K562 (cell line): Measurements from ENCODE around the gene IDI2. TPM values are rescaled to one million over a fixed set of nuclear protein-coding genes. Genes with fewer than 3 reads are reported as not detected.

ENCODE experiments used
- ATAC-seq: fragments of 200-7000 bp; cut with Tn5 transposase; 3 replicates; pipeline ENCODE4 v1.9.1; 2020; ENCODE audit warnings: moderate library complexity
- BruUV-seq: library from RNA; stranded (reverse); fragments of 400-500 nt; replicated peaks from 2 replicates; lab custom pipeline; 2021; lab: Mats Ljungman, UMichigan
- CTCF ChIA-PET: fragments of 300-600 bp; formaldehyde crosslinking; extraction: SDS; loops from one replicate; lab custom pipeline; 2021; ENCODE audit warnings: low intra/inter-chr PET ratio; lab: Yijun Ruan, JAX
- POLR2A ChIA-PET: fragments of 300-600, 350-650 bp; sonication (Branson Sonifier 250); formaldehyde crosslinking; extraction: SDS; loops from one replicate; lab custom pipeline; 2021; ENCODE audit warnings: antibody characterized with exemption, inconsistent platforms; lab: Yijun Ruan, JAX
- DNase-seq, 4 experiments: peaks; one replicate each; pipeline versions ENCODE4 v3.0.0 to v3.0.0-alpha.2; 2011 to 2018; ENCODE audit warnings: low spot score in 3 of 4, mixed read lengths in 3 of 4; ENCODE audit errors: extremely low read depth in 1 of 4
- FAIRE-seq: peaks from 2 replicates; lab custom pipeline; 2011; peaks lifted over from hg19 to GRCh38; lab: Jason Lieb, UNC
- H2AFZ ChIP-seq: 2 replicates; pipeline ENCODE4 v1.6.0; 2011; ENCODE audit warnings: low read depth, low read length, control low read depth, inconsistent platforms
- H3K27ac ChIP-seq: fragments of 200-600 bp; 3 replicates; pipeline ENCODE4 v1.8.0; 2011; ENCODE audit warnings: low read depth, mild to moderate bottlenecking, control low read depth, inconsistent platforms, low read length, moderate library complexity, mixed read lengths; ENCODE audit errors: extremely low read depth
- H3K27me3 ChIP-seq, 2 experiments: fragments of 300-600 bp in 1 of 2; 2 replicates in 1 of 2; 3 replicates in 1 of 2; pipeline versions ENCODE4 v1.6.0 to v1.8.0; 2011; ENCODE audit warnings: inconsistent platforms in 2 of 2, low read length in 2 of 2, mild to moderate bottlenecking in 1 of 2, mixed read lengths in 1 of 2, moderate library complexity in 1 of 2; ENCODE audit not compliant: control insufficient read depth in 2 of 2, insufficient read depth in 2 of 2
- H3K36me3 ChIP-seq: fragments of 300-600 bp; 3 replicates; pipeline ENCODE4 v1.8.0; 2011; ENCODE audit warnings: mild to moderate bottlenecking, low read length, inconsistent platforms; ENCODE audit not compliant: control insufficient read depth, insufficient read depth
- H3K4me1 ChIP-seq, 2 experiments: fragments of 200-600 bp in 1 of 2; replicated peaks in 1 of 2; 2 replicates in 1 of 2; 3 replicates in 1 of 2; pipeline versions ENCODE4 v1.5.1 to v1.8.0; 2011; ENCODE audit warnings: inconsistent platforms in 2 of 2, low read length in 2 of 2, mild to moderate bottlenecking in 1 of 2, mixed read lengths in 1 of 2, moderate library complexity in 1 of 2; ENCODE audit not compliant: control insufficient read depth in 2 of 2, insufficient read depth in 2 of 2
- H3K4me2 ChIP-seq: 2 replicates; pipeline ENCODE4 v1.6.1; 2011; ENCODE audit warnings: low read length, control low read depth, inconsistent platforms, mixed read lengths; ENCODE audit not compliant: insufficient read depth
- H3K4me3 ChIP-seq: fragments of 200-600 bp; sonication (generic), shearing (Covaris generic); 2 replicates; pipeline ENCODE4 v1.5.1; 2016; ENCODE audit warnings: control low read depth, inconsistent platforms
- H3K79me2 ChIP-seq: fragments of 200-600 bp; 3 replicates; pipeline ENCODE4 v1.8.0; 2011; ENCODE audit warnings: low read length, inconsistent platforms; ENCODE audit not compliant: control insufficient read depth, insufficient read depth
- H3K9ac ChIP-seq, 2 experiments: 2 replicates each; pipeline versions ENCODE4 v1.6.0 to v1.6.1; 2011; ENCODE audit warnings: low read depth in 2 of 2, low read length in 2 of 2, control low read depth in 1 of 2, inconsistent platforms in 1 of 2, mild to moderate bottlenecking in 1 of 2, mixed read lengths in 1 of 2; ENCODE audit not compliant: insufficient read depth in 1 of 2
- H3K9me1 ChIP-seq: one replicate; pipeline ENCODE4 v1.6.0; 2011; ENCODE audit warnings: inconsistent platforms, mild to moderate bottlenecking, low read length, moderate library complexity; ENCODE audit not compliant: control insufficient read depth, insufficient read depth
- H3K9me3 ChIP-seq: replicated peaks from 2 replicates; pipeline ENCODE4 v1.5.1; 2011; ENCODE audit warnings: low read depth, low read length, inconsistent platforms; ENCODE audit not compliant: control insufficient read depth, insufficient read depth
- H4K20me1 ChIP-seq: replicated peaks from 2 replicates; pipeline ENCODE4 v1.6.1; 2011; ENCODE audit warnings: low read length, inconsistent platforms, mixed read lengths; ENCODE audit not compliant: control insufficient read depth, insufficient read depth
- ARID1B ChIP-seq: fragments of 450-650 bp; IDR thresholded peaks from 2 replicates; pipeline ENCODE4 v1.6.1; 2016; ENCODE audit warnings: antibody characterized with exemption, mild to moderate bottlenecking, inconsistent platforms
- ARNT ChIP-seq, 2 experiments: fragments of 450-650 bp; IDR thresholded peaks; 2 replicates each; pipeline ENCODE4 v1.6.1; 2016; ENCODE audit warnings: mild to moderate bottlenecking in 1 of 2
- BRD4 ChIP-seq: fragments of 200-600 bp; sonication (generic); IDR thresholded peaks from 2 replicates; pipeline ENCODE4 v1.6.1; 2017; ENCODE audit warnings: inconsistent platforms
- CAMTA2 ChIP-seq: fragments of 250-450 bp; sonication (Bioruptor Pico); conservative IDR thresholded peaks from 2 replicates; pipeline ENCODE4 v1.5.1; 2022
- CBX3 ChIP-seq, 2 experiments: IDR thresholded peaks; 1 replicate in 1 of 2; 2 replicates in 1 of 2; pipeline ENCODE4 v1.6.1; 2012; ENCODE audit warnings: inconsistent platforms in 2 of 2, low read length in 2 of 2, borderline replicate concordance in 1 of 2, control low read depth in 1 of 2
- CEBPZ ChIP-seq: fragments of 150-350 bp; IDR thresholded peaks from 2 replicates; pipeline ENCODE4 v1.6.1; 2014; ENCODE audit warnings: low read depth, mild to moderate bottlenecking, low read length, borderline replicate concordance
- ELF4 ChIP-seq: fragments of 450-650 bp; formaldehyde crosslinking; IDR thresholded peaks from 2 replicates; pipeline ENCODE4 v1.4.0; 2022; ENCODE audit warnings: missing genetic modification characterization
- ESRRA ChIP-seq: fragments of 450-650 bp; IDR thresholded peaks from 2 replicates; pipeline ENCODE4 v1.6.1; 2014; ENCODE audit warnings: low read depth, mild to moderate bottlenecking, moderate library complexity, borderline replicate concordance
- MITF ChIP-seq: IDR thresholded peaks from 2 replicates; pipeline ENCODE4 v1.6.1; 2014; ENCODE audit warnings: antibody characterized with exemption
- MTA3 ChIP-seq: fragments of 450-650 bp; formaldehyde crosslinking; IDR thresholded peaks from 2 replicates; pipeline ENCODE4 v1.6.1; 2017; ENCODE audit warnings: mild to moderate bottlenecking, borderline replicate concordance
- NCOA6 ChIP-seq: fragments of 450-650 bp; IDR thresholded peaks from 2 replicates; pipeline ENCODE4 v1.6.1; 2017; ENCODE audit warnings: mild to moderate bottlenecking
- NRF1 ChIP-seq, 2 experiments: fragments of 450-650 bp; IDR thresholded peaks in 1 of 2; conservative IDR thresholded peaks in 1 of 2; 2 replicates each; pipeline ENCODE4 v1.6.1; 2014; ENCODE audit warnings: mild to moderate bottlenecking in 2 of 2
- SMAD2 ChIP-seq: fragments of 150-350 bp; IDR thresholded peaks from 2 replicates; pipeline ENCODE4 v1.6.1; 2014; ENCODE audit warnings: low read depth, mild to moderate bottlenecking, low read length
- SMAD3 ChIP-seq: fragments of 450-650 bp; formaldehyde crosslinking; conservative IDR thresholded peaks from 2 replicates; pipeline ENCODE4 v1.4.0; 2020; ENCODE audit warnings: mild to moderate bottlenecking
- SMARCE1 ChIP-seq: fragments of 450-650 bp; IDR thresholded peaks from 2 replicates; pipeline ENCODE4 v1.7.1; 2016; ENCODE audit warnings: mild to moderate bottlenecking
- TRIM24 ChIP-seq, 2 experiments: fragments of 450-650 bp; IDR thresholded peaks; 2 replicates each; pipeline ENCODE4 v1.6.1; 2016
- TRIM28 ChIP-seq: fragments of 450-650 bp; IDR thresholded peaks from 2 replicates; pipeline ENCODE4 v1.6.1; 2017
- YY1 ChIP-seq, 3 experiments: IDR thresholded peaks; 2 replicates each; pipeline ENCODE4 v1.6.1; 2011; ENCODE audit warnings: low read length in 2 of 3, mild to moderate bottlenecking in 2 of 3, moderate library complexity in 2 of 3, borderline replicate concordance in 1 of 3, control low read depth in 1 of 3, low read depth in 1 of 3; ENCODE audit not compliant: insufficient read depth in 3 of 3, insufficient replicate concordance in 2 of 3, control insufficient read depth in 1 of 3, insufficient read length in 1 of 3; ENCODE audit errors: extremely low read depth in 1 of 3
- ZFP36 ChIP-seq: fragments of 150-350 bp; IDR thresholded peaks from 2 replicates; pipeline ENCODE4 v1.6.1; 2018; ENCODE audit warnings: low read length, low read depth; ENCODE audit not compliant: partially characterized antibody
- ZNF12 ChIP-seq: sonication (generic); formaldehyde crosslinking; IDR thresholded peaks from 2 replicates; pipeline ENCODE4 v1.4.0; 2020; ENCODE audit warnings: mild to moderate bottlenecking, missing genetic modification reagents
- ZNF253 ChIP-seq: fragments of 250-450 bp; sonication (Bioruptor Pico); conservative IDR thresholded peaks from 2 replicates; pipeline ENCODE4 v1.6.1; 2021; ENCODE audit warnings: mild to moderate bottlenecking
- WGBS: fragments of 100-300 bp; shearing (Covaris generic); methylation state at CpG from one replicate; pipeline ENCODE4 v1.1.6; 2016; ENCODE audit warnings: low coverage, mixed read lengths; ENCODE audit not compliant: insufficient coverage; ENCODE audit errors: missing lambda C conversion rate; 5-methylcytosine and 5-hydroxymethylcytosine counted together
- in situ Hi-C: fragments of 300-500 bp; cut with MboI; formaldehyde crosslinking; loops from 4 replicates; pipeline ENCODE4 v1.15.0; 2018; ENCODE audit warnings: inconsistent platforms, mixed read lengths
- intact Hi-C: fragments of 100-400 bp; cut with micrococcal nuclease; formaldehyde crosslinking; loops from 2 replicates; pipeline ENCODE4 v1.14.2; 2022
- polyA plus RNA-seq, 8 experiments: library from polyadenylated mRNA; depleted of rRNA in 4 of 8; stranded (reverse) in 5 of 8; unstranded in 3 of 8; fragments of >200 nt; fragmentation: Nextera tagmentation in 2 of 8; fragmentation: Illumina TruSeq in 1 of 8; extraction: Ambion mirVana in 2 of 8; extraction: Trizol in 1 of 8; gene quantifications; 2 replicates each; pipeline versions ENCODE4 v1.2.1 to v1.2.3, GENCODE V29; 2011 to 2014; ENCODE audit warnings: inconsistent platforms in 1 of 8, missing spikeins in 1 of 8
- total RNA-seq, 7 experiments: library from RNA; depleted of rRNA in 6 of 7; stranded (reverse); fragments of >200 nt in 6 of 7; fragmentation: Illumina TruSeq in 2 of 7; extraction: Trizol in 2 of 7; gene quantifications; 2 replicates each; pipeline versions ENCODE4 v1.2.1 to v1.2.3, GENCODE V29; 2011 to 2021; ENCODE audit warnings: low replicate concordance in 1 of 7

IDI2 gene
- total and polyA plus RNA-seq, 9 of the 15 experiments (the other 6 are each of a cell fraction or from before 2014, with no cell fraction given), result not detected

- in situ Hi-C loops, result no loop called here
- TF ChIP-seq TRIM28 (peak; percentile 85), ESRRA (no peak), ARNT (IDR thresholded peaks at IDR 0.05) (no peak), NRF1 (conservative IDR thresholded peaks at IDR 0.05 in 1 of 2, IDR thresholded peaks at IDR 0.05 in 1 of 2) (no peak), CEBPZ (peak; percentile 79), CAMTA2 (CRISPR knock-in tag) (no peak), ARID1B (no peak), ELF4 (CRISPR knock-in tag) (no peak), ZNF253 (CRISPR knock-in tag) (no peak), MTA3 (no peak), YY1 (IDR thresholded peaks at IDR 0.05; ENCODE audit: borderline replicate concordance in 1 of 3, control insufficient read depth in 1 of 3, extremely low read depth in 1 of 3, insufficient read depth in 3 of 3, insufficient read length in 1 of 3, insufficient replicate concordance in 2 of 3, low read depth in 1 of 3, low read length in 2 of 3) (peak in 1 of 3 experiments; percentile 37), BRD4 (no peak), NCOA6 (no peak), TRIM24 (IDR thresholded peaks at IDR 0.05) (no peak), SMAD2 (no peak), SMARCE1 (no peak), MITF (no peak), CBX3 (IDR thresholded peaks at IDR 0.05; ENCODE audit: borderline replicate concordance in 1 of 2, low read length in 2 of 2) (peak in 1 of 2 experiments; percentile 93; a peak in 2 of 3 replicates), SMAD3 (CRISPR knock-in tag) (no peak), ZFP36 (peak; percentile 96), ZNF12 (CRISPR knock-in tag) (no peak)
Observed at GRCh38 chr10:980468-981093, 45.1 kb downstream of the IDI2 start.

More at GRCh38 chr10:980468-981093, 45.1 kb downstream of the IDI2 start:
- CTCF ChIA-PET, result no interaction called here
- ATAC-seq, result no peak
- Histone ChIP-seq H2AFZ (no peak overlapping the region), H3K9me3 (peaks cover 24% of the 10 kb centered on the region), H3K9me1 (no peaks in the 10 kb centered on the region), H3K4me1 (peaks cover 0 to 4% of the 10 kb centered on the region in 2 experiments; a peak in 1 of 5 replicates), H3K4me3 (no peak overlapping the region), H4K20me1 (no peaks in the 10 kb centered on the region), H3K4me2 (no peak overlapping the region), H3K27me3 (no peaks in the 10 kb centered on the region), H3K79me2 (no peaks in the 10 kb centered on the region), H3K36me3 (0 out of 3 replicates have a peak, but pooled peaks cover under 1% of the 10 kb centered on the region), H3K9ac (no peak overlapping the region), H3K27ac (no peak overlapping the region)
- intact Hi-C loops, result no loop called here
- POLR2A ChIA-PET, result no interaction called here
- WGBS, result 48% methylated on average over 5 of the region's 5 CpGs
- BruUV-seq, result no TSS peak
- no peak for DNase-seq
- no peak for FAIRE-seq
